ENCODE results near the gene PRKCZ.

Gene PRKCZ

DNA sequence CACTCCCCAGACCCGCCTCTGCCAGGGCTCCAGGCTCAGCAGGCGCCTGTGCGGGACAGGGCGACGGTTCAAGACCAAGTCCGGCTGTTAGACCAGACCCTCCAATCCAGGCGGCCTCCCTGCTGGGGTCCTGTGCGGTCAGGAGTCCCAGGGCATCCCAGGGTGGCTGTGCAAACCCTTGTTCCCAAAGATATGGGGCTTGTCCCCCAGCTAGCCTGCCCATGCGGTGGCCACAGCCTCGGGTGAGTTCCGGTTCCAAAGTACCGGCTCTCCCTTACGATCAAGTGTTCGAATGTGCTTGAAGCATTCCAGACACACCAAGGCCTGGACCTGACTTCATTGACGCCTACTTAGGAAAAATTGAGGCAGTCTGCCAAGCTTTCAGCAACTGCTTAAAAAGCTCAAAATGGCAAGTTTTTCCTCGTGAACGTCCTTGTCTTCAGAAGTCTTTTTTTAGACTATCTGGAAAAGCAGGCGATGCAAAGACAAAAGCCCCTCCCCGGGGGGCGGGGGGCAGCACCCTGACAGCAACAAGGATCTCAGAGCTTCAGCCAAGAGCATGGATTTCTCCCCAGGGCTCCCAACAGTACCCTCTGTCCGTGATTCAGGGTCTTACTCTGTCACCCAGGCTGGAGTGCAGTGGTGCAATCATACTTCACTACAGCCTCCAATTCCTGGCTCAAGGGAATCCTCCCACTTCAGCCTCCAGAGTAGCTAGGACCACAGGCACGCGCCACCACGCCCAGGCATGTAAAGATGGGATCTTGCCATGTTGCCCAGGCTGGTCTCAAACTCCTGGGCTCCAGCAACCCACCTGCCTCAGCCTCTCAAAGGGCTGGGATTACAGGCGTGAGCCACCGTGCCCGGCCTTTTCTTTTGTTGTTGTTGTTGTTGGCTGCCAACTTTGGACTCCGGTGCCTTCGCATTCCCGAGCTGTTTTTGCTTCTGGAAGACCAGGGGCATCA, 142.1 kb downstream of the PRKCZ start:
- no peak for DNase-seq (ENCODE audit: low read depth in 4 of 4, low spot score in 1 of 4)

DNA sequence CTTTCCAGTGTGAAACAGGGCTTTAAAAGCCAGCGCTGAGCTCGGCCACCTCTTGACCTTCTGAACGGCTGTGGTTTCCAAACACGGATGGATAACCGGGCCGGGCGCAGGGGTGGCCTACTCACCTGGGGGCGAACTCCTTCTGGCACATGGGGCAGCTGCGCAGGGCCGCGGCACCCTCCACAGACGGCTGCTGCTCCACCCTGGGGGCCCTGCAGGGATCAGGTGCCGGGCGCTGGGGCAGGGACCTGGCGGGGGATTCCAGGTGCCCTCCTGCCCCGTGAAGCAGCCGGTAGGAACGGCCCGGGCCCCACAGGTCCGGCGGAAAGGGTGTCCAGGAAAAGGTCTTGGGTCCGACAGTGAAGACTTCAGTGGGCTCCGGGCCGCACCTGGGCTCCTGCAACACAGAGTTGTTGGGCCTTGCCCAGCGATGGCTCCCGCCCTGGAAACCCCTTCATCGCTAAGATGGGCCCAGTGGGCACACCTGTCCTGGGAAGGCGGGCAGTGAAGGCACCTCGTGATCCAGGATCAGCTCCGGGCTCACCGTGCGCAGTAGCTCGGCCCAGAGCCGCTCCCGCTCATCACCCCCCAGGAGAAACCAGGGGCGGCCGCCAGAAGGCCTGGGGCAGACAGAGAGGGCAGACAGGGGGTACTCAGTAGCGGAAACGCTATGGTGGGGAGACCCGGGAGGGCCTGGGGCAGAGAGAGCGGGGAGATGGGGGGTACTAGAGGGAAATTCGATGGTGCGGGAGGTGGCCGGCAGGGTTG, 143.5 kb downstream of the PRKCZ start:
- no peak for DNase-seq (ENCODE audit: low read depth in 4 of 4, low spot score in 1 of 4)

DNA sequence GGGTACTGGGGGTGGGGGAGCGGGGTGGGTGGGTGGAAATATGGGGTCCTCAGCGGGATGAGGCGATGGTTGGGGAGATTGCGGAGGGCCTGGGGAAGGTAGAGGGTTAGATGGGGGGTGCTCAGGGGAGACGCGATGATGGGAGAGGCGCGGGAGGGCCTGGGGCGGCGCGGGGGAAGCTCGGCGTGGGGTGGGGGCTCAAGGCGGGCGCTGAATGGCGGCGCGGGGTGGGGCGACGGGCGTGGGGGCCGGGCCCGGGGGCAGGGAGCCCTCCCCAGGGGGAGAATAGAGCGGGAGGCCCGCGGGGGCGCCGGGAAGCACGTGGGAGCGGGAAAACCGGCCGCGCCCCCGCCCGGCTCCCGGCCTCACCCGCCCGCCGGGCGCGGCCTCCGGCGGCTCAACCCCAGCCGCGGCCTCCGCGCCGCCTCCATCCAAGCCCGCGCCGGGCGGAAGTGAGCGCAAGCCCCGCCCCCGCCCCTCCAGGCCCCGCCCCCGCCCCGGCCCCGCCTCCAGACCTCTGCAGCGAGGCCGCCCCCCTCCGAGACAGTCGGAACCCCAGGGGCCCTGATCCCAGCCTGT, 144.2 kb downstream of the PRKCZ start, which contains the start of gene FAAP20:
FAAP20 (minus strand) TSS at position 454 of the 579 bp plus-strand sequence; CDS start at position 431, 23 bp downstream.
- peak in 2 of 4 experiments; percentile 52 to 65 for DNase-seq (ENCODE audit: low read depth in 4 of 4, low spot score in 1 of 4)

DNA sequence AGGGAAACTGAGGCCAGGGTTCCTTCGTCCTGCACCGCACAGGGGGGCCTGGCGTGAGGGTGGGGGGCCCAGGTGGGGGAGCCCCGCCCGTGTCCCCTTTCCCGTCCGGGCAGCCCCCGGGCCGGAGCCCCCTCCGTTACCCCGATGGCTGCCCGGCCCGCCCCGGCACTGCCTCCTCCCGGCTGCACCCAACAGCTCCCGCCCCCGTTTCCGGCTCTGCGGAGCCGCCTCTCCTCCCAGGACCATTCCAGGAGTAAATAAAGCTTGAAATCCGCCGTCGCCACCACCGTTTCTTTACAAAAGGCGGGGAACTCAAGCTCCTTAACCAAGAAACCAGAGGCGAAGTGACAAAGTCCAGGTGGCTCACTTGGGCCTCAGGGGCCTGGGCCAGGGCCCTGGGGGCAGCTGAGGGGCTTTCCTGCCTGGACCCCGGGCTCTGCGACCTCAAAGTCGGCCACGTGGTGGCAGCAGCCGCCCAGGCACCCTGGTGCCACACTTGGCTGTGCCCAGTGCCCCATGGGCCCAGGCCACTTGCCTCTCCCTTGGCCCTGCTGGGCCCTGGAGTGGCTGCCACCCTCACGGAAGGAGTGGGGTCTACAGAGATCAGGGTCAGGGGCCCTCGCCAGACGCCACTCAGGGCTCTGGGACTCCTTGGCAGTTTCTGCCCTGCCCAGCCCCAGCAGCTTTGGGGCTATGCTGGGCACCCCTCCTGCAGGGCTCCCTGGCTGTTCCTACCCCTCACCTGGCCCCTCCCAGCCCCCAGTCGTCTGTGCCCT, 144.9 kb downstream of the PRKCZ start:
- peak; percentile 62 to 82 (median 70) for DNase-seq (ENCODE audit: low read depth in 4 of 4, low spot score in 1 of 4)

DNA sequence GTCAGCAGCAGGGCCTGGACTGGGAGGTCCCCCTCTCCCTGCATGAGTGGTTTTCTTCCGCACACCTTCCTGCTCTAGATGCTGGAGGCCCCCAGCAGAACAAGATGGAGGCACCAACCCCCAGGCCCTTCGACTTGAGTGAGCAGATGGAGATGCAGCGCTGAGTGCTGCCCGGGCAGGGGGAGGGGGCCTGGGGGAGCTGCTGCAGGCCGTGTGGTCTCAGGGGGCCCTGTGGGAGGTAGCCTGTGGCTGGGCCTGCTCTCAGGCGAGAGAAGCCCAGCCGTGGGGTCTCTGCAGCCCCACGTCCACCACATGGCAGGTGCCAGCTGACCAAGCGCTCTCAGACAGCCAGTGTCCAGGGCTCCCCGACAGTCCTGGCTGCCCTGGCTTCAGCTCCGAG, 145.6 kb downstream of the PRKCZ start:
- DNase-seq (ENCODE audit: low read depth in 4 of 4, low spot score in 1 of 4) = no peak

DNA sequence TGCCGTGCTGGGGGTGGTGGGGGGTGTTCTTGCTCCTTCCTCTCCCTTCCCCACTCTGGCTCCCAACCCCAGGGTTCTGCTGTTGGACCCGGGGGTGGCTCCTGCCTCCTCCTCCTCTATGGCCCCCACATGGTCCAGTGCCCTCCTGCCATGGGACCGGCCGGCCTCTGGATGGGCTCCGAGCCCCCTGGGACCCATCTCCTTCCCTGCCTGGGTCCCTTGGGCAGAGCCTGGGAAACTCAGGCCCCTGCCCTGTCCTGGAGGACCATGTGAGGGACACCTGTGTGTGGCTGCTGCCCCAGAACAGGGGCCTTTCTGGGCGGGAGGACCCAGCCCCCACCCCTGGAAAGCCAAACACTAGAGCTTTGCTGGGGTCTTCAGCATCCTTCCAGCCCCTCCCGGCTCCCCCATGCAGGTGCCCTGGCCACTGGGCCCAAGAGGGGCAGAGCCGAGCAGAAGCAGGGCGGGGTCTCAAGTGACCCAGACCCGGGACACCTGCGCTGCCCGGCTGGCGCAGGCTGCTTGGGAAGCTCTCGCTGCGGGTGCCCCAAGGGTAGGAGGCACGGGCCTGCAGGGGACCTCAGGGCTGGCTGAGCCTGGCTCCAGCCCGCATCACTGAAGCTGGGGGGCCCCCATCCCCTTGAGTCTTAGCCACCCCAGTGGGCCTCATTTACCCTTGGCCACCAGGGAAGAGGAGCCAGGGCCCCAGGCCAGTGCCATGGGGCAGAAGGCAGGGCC, 146.9 kb downstream of the PRKCZ start:
- DNase-seq (ENCODE audit: low read depth in 4 of 4, low spot score in 1 of 4) = no peak

DNA sequence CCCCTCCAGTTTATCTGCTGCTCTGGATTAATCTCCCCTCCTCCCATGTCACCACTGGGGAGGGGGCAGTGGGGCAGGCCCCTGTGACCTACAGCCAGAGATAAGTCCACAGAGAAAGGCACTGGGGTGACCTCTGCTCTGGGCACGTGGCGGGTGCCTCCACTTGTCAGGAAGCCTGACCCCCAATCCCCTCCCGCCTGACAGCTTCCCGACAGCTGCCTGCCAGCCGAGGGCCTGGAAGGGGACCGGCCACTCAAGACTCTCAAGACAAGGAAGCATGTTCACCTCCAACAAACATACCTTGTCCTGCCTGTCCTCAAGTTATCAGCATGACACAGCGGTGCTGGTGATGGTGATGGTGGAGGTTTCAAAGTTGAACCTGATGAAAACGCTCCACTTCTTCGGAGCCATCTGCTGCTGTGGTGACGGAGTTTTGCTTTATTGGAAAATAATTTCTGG, 147.5 kb downstream of the PRKCZ start:
- DNase-seq (ENCODE audit: low read depth in 4 of 4, low spot score in 1 of 4) = no peak

DNA sequence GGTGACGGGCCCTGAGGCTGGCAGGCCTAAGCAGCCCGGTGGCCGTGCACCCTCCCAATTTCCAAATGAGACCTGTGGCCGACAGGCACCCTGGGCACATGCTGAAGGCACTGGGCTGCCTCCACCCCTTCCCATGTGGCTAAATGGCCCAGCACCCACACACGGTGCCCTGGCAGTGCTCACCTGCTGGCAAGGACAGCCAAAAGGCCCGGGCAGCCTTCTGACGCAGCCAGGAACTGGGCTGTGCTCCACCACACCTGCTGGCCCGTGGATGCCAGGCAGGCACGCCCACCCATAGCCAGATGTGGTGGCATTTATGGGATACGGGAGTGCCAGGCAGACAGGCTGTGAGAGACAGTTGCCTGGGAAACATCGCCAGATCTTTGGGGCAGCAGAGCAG, 148.4 kb downstream of the PRKCZ start:
- no peak for DNase-seq (ENCODE audit: low read depth in 4 of 4, low spot score in 1 of 4)

DNA sequence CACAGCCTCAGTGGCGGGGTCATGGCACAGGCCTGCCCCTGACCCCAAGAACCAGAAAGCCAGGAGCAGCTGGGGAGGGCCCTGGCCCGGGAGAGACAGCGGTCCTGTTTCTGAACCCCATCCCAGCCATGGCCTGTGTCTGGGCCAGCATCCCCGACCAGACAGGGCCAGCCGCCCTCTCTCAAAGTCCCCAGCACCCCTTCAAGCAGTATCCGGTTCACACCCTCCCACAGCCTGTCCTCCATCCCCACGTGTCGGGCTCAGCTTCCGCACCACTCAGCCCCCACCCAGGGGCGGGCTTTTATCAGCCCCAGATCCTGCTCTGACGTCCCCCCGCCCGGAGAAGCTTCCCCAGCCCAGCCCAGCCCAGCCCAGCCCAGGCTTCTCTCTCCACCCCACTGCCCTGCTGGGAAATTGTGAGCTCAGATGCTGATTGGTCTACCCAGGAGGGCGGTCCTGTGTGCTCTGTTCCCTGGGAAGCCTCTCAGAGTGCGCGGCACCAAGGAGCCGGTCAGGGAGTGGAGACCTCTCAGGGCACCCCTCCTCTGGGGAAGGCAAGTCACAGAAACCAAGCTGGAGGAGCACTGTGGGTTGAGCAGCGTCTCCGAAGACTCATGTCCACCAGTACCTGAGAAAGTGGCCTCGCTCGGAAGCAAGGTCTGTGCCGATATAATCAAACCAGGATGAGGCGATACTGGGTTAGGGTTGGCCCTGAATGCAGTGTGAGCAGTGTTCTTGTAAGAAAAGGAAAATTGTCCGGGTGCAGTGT, 149.0 kb downstream of the PRKCZ start:
- peak in 3 of 4 experiments; percentile 57 to 86 (median 75) for DNase-seq (ENCODE audit: low read depth in 4 of 4, low spot score in 1 of 4)

DNA sequence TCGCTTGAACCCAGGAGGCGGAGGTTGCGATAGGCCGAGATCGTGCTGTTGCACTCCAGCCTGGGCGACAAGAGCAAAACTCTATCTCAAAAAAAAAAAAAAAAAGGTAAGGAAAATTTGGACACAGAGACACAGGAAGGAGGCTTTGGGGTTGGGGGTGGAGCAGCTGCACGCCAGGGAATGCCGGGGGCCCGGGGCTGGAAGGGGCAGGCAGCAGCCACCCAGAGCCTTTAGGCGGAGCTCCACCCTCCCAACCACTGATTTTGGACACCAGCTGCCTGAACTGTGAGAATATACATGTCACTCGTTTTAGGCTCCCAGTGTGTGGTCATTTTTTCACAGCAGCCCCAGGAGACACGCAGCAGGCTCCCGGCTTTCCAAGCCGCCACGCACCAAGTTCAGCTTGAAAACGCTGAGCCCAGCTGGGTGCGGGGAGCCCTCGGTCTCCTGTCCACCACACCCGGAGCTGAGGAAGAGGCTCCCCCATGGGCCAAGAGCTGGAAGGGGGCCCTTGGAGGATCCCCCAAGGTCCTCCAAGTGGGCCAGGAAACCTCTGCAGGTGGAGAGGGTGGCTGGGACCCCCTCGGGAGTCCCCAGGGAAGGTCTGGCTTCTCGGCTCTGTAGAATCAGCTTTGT, 150.2 kb downstream of the PRKCZ start:
- DNase-seq (ENCODE audit: low read depth in 4 of 4, low spot score in 1 of 4) = no peak

DNA sequence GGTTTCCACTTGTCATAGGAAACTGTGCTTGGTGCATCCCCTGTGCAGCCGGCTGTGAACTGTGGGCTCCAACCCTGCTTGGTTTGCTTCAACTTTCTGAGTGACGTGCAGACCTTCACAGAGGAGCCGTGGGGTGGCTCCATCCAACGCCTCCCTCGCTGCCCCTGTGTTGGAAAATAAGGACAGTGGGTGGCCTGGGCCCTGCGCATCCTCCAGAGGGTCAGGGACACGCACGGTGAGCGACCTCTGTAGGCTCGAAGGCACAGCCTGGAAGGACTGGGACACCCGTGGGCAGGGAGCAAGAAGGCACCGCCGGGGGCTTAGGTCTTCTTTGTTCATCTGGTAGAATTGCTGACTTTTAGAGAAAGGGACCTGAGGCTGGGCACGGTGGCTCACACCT, 150.9 kb downstream of the PRKCZ start:
- DNase-seq (ENCODE audit: low read depth in 4 of 4, low spot score in 1 of 4) = no peak

DNA sequence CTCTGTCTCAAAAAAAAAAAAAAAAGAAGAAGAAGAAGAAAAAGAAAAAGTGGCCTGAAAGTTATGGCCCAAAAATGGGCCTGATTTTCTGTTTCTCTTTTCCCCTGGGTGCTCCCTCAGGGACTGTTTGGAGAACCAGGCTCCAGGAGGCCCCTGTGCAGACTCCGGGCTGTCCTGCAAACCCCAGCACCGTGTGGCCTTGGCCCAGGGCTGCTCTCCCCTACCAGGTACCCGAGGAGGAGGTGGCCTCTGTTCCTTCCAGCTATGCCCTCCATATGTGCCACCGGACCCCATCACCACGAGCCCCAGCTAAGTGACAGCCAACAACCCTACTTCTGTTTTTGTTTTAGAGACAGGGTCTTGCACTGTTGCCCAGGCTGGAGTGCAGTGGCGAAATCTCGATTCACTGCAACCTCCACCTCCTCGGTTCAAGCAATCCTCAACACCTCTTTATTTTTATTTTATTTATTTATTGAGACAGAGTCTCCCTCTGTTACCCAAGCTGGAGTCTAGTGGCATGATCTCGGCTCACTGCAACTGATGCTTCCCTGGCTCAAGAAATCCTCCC, 151.9 kb downstream of the PRKCZ start:
- DNase-seq (ENCODE audit: low read depth in 4 of 4, low spot score in 1 of 4) = no peak

DNA sequence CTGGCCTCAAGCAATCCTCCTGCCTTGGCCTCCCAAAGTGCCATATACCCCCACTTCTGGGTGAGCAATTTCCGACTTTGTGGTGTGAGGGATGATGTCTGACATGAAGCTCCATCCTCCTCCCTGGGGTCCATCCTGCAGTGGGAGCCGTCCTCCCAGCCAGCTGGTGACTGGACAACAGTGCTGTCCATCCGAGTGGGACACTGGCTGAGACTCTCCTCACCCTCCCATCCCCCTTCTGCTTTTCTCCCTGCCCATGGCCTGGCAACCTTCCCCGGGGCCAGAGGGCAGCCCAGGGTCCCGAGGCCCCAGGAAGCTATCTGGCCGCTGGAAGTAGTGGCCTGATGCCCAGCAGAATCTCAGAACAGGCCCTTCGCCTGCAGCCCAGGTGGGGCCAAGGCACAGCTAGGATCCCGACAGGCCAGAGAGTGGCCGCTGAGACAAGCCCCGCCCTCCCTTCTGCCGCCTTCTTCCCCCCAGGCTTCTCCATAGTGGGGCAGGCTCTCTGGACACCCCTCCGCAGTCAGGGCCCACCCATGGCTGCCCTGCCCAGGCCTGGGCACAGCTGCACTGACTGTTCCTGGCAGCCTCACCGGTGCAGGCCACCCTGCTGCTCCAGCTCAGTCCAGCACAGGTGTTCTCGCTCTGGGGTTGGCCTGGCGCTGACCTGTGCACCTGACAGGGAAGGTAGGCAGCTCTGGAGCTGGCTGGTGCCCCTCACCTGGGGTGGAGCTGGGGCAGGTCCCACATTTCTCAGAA, 152.8 kb downstream of the PRKCZ start:
- DNase-seq (ENCODE audit: low read depth in 4 of 4, low spot score in 1 of 4) = no peak

DNA sequence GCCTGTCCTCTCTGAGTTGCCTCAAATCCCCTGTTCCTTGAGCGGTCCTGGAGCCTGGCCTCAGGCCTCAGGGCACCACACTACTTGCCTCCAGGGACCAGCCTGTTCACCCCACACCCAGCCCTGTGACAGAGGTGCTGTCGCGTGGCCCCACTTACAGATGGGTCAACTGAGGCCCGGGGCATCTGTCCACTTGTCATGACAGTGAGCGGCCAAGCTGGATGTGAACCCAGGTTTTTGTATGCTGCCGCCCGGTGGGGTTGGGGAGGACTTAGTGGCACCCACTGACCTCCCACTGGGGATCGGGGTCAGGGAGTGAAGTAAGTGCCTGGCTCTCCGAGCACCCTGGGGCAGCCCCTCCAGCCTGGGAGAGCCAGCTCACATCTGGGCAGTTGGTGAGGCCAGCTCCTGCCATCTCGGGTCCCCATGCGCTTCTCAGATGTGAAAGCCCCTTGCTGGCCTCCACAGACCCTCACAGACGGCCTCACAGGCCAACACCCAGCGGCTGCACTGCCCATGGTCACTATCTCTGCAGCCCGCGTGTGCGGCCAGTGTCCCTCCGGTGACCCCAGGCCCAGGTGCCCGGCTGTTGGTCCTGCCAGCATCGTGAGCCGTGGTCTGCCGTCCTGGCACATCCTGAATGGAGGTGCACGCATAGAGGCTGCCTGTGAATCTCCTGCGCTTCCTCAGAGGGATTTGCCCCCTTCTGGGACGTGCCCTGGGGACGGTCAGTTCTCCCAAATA, 153.6 kb downstream of the PRKCZ start:
- DNase-seq (ENCODE audit: low read depth in 4 of 4, low spot score in 1 of 4) = no peak

DNA sequence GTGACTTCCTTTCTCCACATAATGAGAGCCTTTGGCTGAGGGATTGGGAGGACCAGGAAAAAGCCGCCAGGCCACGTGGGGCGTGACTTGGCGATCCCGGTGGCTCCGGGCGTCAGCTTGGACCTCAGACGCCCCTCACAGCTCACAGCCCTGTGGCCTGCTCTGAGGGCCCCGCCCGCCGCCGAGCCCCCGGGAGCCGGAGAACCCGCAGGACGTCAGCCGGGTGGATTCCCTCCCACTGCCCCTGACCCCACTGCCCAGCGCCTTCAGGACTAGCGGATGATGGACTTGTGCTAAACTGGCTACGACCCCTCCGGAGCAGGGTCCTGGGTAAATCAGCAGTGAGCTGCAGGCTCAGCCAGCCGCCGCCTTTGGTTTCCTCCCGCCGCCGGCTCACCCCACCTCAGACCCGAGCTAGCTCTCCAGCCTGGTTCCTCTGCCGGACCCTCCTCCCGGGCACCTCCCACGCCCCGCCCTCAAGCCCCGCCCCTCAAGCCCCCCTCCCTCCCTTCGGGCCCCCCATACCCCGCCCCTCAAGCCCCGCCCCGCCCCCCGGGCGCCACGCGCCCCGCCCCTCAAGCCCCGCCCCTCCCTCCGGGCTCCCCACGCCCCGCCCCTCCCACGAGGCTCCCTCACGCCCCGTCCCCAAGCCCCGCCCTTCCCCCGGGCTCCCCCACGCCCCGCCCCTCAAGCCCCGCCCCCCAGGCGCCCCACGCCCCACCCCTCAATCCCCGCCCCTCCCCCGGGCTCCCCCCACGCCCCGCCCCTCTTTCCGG, 154.4 kb downstream of the PRKCZ start:
- DNase-seq (ENCODE audit: low read depth in 4 of 4, low spot score in 1 of 4) = peak in 1 of 4 experiments; percentile 89

Data from stimulated activated CD4-positive, alpha-beta T cell treated with anti-CD3 and anti-CD28 coated beads, Interleukin-1b, Interleukin-23, amount 100 ng/mL, for 24 hours (primary cell).